OCI-LY3 (cell line): ENCODE data around the gene SAMD4B.
"Not testable (repeated sequence)": the region's sequence is repeated elsewhere in the genome, so short reads cannot be mapped to it uniquely, and the experiment has no call there.

Experiments used
- H2AFZ ChIP-seq: fragments of 200-600, 300-600 bp; shearing (Covaris generic); 2 replicates; pipeline ENCODE4 v1.6.0; 2014; ENCODE audit warnings: antibody characterized with exemption, low read depth, low read length
- H3K27ac ChIP-seq: fragments of 200-600, 300-600 bp; sonication (generic); 2 replicates; pipeline ENCODE4 v1.5.1; 2014; ENCODE audit warnings: mild to moderate bottlenecking, low read length, moderate library complexity, mixed read lengths
- H3K27me3 ChIP-seq: fragments of 200-600, 300-600 bp; sonication (generic); 2 replicates; pipeline ENCODE4 v1.6.1; 2014; ENCODE audit warnings: low read depth, low read length, mixed read lengths
- H3K36me3 ChIP-seq: fragments of 200-600, 300-600 bp; sonication (generic); replicated peaks from 2 replicates; pipeline ENCODE3; 2014; ENCODE audit warnings: low read depth, low read length, mixed read lengths
- H3K4me1 ChIP-seq: fragments of 300-600, 200-600 bp; sonication (generic); 2 replicates; pipeline ENCODE4 v1.6.1; 2014; ENCODE audit warnings: low read length, mixed read lengths
- H3K4me2 ChIP-seq: fragments of 200-600, 300-600 bp; sonication (generic); 2 replicates; pipeline ENCODE4 v1.6.1; 2014; ENCODE audit warnings: low read length, mixed read lengths
- H3K4me3 ChIP-seq: fragments of 300-600, 200-600 bp; sonication (generic); 2 replicates; pipeline ENCODE4 v1.5.1; 2014; ENCODE audit warnings: antibody characterized with exemption, mild to moderate bottlenecking, low read length, moderate library complexity
- H3K79me2 ChIP-seq: fragments of 300-600, 200-600 bp; shearing (Covaris generic); 2 replicates; pipeline ENCODE4 v1.6.1; 2014; ENCODE audit warnings: mild to moderate bottlenecking, low read length, mixed read lengths
- H3K9ac ChIP-seq: fragments of 300-600, 200-600 bp; shearing (Covaris generic); 2 replicates; pipeline ENCODE4 v1.6.0; 2014; ENCODE audit warnings: mild to moderate bottlenecking, low read length, moderate library complexity
- H3K9me3 ChIP-seq: fragments of 200-600, 300-600 bp; shearing (Covaris generic); 2 replicates; pipeline ENCODE4 v1.6.1; 2014; ENCODE audit warnings: low read length, mixed read lengths; ENCODE audit not compliant: insufficient read depth
- H4K20me1 ChIP-seq: fragments of 200-600, 300-600 bp; sonication (generic); 2 replicates; pipeline ENCODE4 v1.6.1; 2016; ENCODE audit warnings: low read length, mixed read lengths; ENCODE audit not compliant: insufficient read depth
- CTCF ChIP-seq: fragments of 200-600, 300-600 bp; sonication (generic); IDR thresholded peaks from 2 replicates; pipeline ENCODE4 v1.5.1; 2014; ENCODE audit warnings: antibody characterized with exemption, low read length, low read depth
- EZH2phosphoT487 ChIP-seq: fragments of 200-600 bp; shearing (Covaris generic); IDR thresholded peaks from 2 replicates; pipeline ENCODE4 v1.6.1; 2018; ENCODE audit warnings: antibody characterized with exemption, mixed run types, low read depth

Gene SAMD4B

DNA sequence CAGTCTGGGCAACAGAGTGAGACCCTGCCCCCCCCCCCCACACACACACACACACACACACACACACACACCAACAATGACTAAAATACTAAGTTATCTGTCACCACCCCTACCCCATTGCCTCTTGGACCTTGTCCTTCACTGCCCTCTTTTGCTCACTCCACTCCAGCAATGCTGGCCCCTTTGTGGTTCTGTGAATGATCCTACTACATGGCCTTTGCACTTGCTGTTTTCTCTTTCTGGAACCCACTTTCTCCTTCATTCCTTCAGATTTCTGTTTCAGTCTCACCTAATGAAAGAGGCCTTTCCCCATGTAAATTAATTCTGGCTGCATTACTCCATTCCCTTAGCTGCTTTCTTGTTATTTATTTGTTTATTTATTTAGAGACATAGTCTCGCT lies 2.5 kb upstream of the SAMD4B start:
- peaks cover 10% of the 10 kb centered on the region; the same call in 1 of the 2 replicates for H4K20me1 ChIP-seq
- no peak overlapping the region for H3K4me2 ChIP-seq
- H3K9ac ChIP-seq = no peak overlapping the region
- H3K9me3 ChIP-seq = no peaks in the 10 kb centered on the region
- no peaks in the 10 kb centered on the region for H3K27me3 ChIP-seq
- TF ChIP-seq EZH2phosphoT487 (no peak), CTCF (no peak)
- H3K4me3 ChIP-seq = no peak overlapping the region
- H3K79me2 ChIP-seq = peaks cover 28% of the 10 kb centered on the region
- peaks cover 46% of the 10 kb centered on the region for H3K4me1 ChIP-seq
- H3K36me3 ChIP-seq = peaks cover 2% of the 10 kb centered on the region
- no peak overlapping the region for H2AFZ ChIP-seq
- no peak overlapping the region for H3K27ac ChIP-seq

DNA sequence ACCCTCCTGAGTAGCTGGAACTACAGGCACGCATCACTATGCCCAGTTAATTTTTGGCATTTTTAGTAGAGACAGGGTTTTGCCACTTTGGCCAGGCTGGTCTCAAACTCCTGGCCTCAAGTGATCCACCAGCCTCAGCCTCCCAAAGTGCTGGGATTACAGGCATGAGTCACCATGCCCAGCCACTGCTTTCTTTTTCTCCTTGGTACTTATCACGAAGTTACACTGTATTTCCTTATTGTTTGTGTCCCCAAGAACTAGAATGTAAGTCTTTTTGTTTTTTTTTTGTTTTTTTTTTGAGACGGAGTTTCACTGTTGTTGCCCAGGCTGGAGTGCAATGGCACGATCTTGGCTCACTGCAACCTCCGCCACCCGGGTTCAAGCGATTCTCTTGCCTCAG lies 2.1 kb upstream of the SAMD4B start:
- H3K27me3 ChIP-seq, H3K36me3 ChIP-seq, H3K9me3 ChIP-seq, H3K4me3 ChIP-seq, H3K9ac ChIP-seq, H3K4me2 ChIP-seq, H2AFZ ChIP-seq, H3K27ac ChIP-seq: not testable (repeated sequence)
- peaks cover 10% of the 10 kb centered on the region; the same call in 1 of the 2 replicates for H4K20me1 ChIP-seq
- peaks cover 41% of the 10 kb centered on the region for H3K4me1 ChIP-seq
- H3K79me2 ChIP-seq = peaks cover 31% of the 10 kb centered on the region

DNA sequence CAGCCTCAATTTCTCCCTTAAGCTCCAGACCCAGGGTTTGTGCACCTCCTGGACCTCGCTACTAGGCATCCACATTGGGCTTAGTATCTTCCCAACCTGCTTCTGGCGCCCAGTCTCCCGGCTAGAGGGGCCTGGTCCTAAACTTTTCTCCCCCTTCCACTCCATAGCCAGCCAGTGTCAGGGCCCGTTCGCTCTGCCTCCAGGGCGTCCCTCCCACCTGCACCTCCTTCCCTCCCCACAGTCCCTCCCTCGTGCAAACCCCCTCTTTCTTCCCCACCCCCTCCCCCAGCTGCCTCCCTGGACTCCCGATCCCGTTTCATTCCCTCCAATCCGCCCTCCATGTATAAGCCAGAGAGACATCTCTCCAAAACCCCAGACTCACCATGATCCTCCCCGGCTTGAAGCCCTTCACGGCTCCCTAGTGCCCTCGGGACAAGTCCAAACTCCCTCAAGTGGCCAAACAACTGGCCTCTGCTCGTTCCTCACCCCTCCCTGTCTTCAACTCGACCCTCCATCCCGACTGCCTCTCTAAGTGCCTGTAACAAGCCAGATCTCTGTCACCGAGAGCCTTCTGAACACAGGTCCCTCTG lies 997 bp upstream of the SAMD4B start:
- no peaks in the 10 kb centered on the region for H3K27me3 ChIP-seq
- H3K4me1 ChIP-seq = peaks cover 35% of the 10 kb centered on the region
- peak overlapping the region; percentile 67 for H2AFZ ChIP-seq
- H3K9me3 ChIP-seq = no peaks in the 10 kb centered on the region
- H3K4me3 ChIP-seq = peak overlapping the region; percentile 86
- H4K20me1 ChIP-seq = peaks cover 21% of the 10 kb centered on the region
- H3K27ac ChIP-seq = peak overlapping the region; percentile 51
- TF ChIP-seq CTCF = no peak
- no peak for TF ChIP-seq EZH2phosphoT487
- peaks cover 42% of the 10 kb centered on the region for H3K79me2 ChIP-seq
- H3K36me3 ChIP-seq = peaks cover 10% of the 10 kb centered on the region
- H3K9ac ChIP-seq = peak overlapping the region; percentile 90
- peak overlapping the region; percentile 99 for H3K4me2 ChIP-seq

DNA sequence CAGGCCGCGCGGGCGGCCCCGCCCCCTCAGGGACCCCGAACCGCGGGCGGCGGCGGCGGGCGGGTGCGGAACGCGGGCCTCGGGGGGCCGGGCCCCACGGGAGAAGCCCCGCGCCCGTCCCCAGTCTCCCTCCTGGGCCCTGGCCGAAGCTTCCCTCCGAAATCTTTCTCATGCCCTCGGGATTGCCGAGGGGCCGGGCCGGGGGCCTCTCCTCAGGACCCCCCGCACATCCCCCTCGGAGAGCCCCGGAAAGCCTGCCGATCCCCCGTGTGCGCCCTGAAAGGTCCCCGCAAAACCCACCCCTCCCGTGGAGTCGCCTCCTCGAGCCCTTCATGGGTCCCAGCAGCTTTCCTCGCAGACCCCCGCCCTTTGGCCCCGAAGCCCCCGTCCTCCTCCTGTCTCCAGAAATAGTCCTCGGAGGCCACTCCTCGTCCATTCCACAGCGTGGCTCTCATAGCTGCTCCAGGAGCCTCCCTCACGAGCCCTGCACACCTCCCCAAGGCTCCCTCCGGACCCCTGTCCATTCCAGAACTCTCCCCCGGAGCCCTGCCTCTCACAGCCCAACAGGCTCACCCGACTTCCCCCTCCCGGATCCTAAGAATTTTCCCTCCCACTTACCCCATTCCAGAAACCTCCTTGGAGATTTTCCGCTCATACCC lies 555 bp downstream of the SAMD4B start:
- Histone ChIP-seq H3K79me2 (peaks cover 52% of the 10 kb centered on the region), H4K20me1 (peaks cover 27% of the 10 kb centered on the region), H3K36me3 (peaks cover 22% of the 10 kb centered on the region), H3K27ac (no peak overlapping the region), H3K9ac (peak overlapping the region; percentile 87), H3K4me1 (peaks cover 20% of the 10 kb centered on the region), H3K4me3 (peak overlapping the region; percentile 93), H3K27me3 (no peaks in the 10 kb centered on the region), H2AFZ (no peak overlapping the region), H3K9me3 (no peaks in the 10 kb centered on the region), H3K4me2 (peak overlapping the region; percentile 83)
- TF ChIP-seq CTCF (no peak), EZH2phosphoT487 (no peak)
